ENCODE measurements around the gene FOXC2. TPM values are rescaled to one million over a fixed set of nuclear protein-coding genes. Genes with fewer than 3 reads are reported as not detected.

The FOXC2 gene
- total and polyA plus RNA-seq, 9 of the 15 experiments (the other 6 are each of a cell fraction or from before 2014, with no cell fraction given), result 0.01 to 0.11 (median 0.10) TPM; not detected in 5

DNA sequence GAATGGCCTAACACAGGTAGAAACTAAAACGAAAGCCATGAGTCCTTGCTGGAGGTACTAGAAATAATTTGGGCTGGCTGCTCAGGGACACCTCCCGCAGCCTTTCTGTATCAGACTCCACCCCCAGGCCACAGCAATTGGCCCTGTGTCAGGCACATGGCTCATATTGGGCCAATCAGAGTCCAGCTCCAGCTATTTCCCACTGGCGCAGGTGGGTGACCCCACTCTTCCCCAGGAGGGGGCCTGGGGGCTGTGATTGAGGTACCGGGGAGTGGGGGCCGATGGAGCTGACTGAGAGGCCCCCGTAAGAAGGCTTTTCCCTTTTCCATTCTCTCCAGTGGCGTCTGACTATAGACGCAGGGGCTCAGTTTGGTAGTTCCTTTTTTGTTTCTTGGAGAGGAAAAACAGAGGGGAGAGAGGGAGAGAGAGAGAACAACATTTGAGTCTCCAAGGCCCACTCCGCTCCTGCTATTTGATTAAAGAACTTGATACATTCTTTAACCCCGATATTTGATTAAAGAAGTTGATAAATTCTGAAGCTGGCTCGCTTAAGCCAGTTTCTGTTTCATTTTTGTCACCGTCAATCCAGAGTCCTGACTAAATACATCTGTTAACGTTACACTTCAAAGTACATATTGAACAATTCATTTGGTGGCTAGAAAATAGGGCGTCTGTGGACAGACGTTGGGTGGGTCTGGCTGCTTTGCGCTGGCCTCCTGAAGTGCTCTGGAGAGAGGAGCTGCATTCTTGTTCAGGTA lies 38.0 kb downstream of the FOXC2 start:
- no peaks in the 10 kb centered on the region for H3K4me1 ChIP-seq (replicated peaks in 1 of 2; ENCODE audit: control insufficient read depth in 2 of 2, insufficient read depth in 2 of 2, low read length in 2 of 2)
- ChIA-PET POLR2A (interaction anchor here (0.6 to 1.0 kb wide), 3 partner anchors 12 to 297 kb away, joined by 3 read pairs; no protein-coding TSS in a partner anchor), CTCF (ENCODE audit: low intra/inter-chr PET ratio) (no interaction called here)
- no peak for FAIRE-seq
- no peaks in the 10 kb centered on the region for H3K79me2 ChIP-seq (ENCODE audit: control insufficient read depth, insufficient read depth, low read length)
- H3K36me3 ChIP-seq (ENCODE audit: control insufficient read depth, insufficient read depth, low read length), result no peaks in the 10 kb centered on the region
- H3K9me3 ChIP-seq (replicated peaks; ENCODE audit: control insufficient read depth, insufficient read depth, low read depth, low read length), result no peaks in the 10 kb centered on the region
- no peak overlapping the region for H2AFZ ChIP-seq (ENCODE audit: low read depth, low read length)
- H3K9ac ChIP-seq (ENCODE audit: insufficient read depth in 1 of 2, low read depth in 2 of 2, low read length in 2 of 2), result no peak overlapping the region
- BruUV-seq (replicated peaks), result no TSS peak
- H3K4me3 ChIP-seq, result no peak overlapping the region
- in situ Hi-C loops (cut with MboI), result no loop called here
- TF ChIP-seq BACH1 (tag; IDR thresholded peaks at IDR 0.05) (no peak), HDAC8 (tag; IDR thresholded peaks at IDR 0.05) (no peak), SAFB2 (IDR thresholded peaks at IDR 0.05; ENCODE audit: borderline replicate concordance, low read depth, low read length, severe bottlenecking) (no peak), ATF7 (IDR thresholded peaks at IDR 0.05) (no peak), ZNF324 (CRISPR knock-in tag; IDR thresholded peaks at IDR 0.05) (no peak), RAD51 (IDR thresholded peaks at IDR 0.05; ENCODE audit: borderline replicate concordance, low read depth) (peak; percentile 22; the same call in 1 of the 2 replicates), PRPF4 (IDR thresholded peaks at IDR 0.05; ENCODE audit: insufficient read depth, low read depth, low read length, poor library complexity, severe bottlenecking) (no peak), ZNF436 (CRISPR knock-in tag; IDR thresholded peaks at IDR 0.05) (no peak), NFYB (IDR thresholded peaks at IDR 0.05; ENCODE audit: extremely low read depth, insufficient read length) (peak; percentile 48)
- TF ChIP-seq, protein P1, sequence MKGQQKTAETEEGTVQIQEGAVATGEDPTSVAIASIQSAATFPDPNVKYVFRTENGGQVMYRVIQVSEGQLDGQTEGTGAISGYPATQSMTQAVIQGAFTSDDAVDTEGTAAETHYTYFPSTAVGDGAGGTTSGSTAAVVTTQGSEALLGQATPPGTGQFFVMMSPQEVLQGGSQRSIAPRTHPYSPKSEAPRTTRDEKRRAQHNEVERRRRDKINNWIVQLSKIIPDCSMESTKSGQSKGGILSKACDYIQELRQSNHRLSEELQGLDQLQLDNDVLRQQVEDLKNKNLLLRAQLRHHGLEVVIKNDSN (CRISPR knock-in tag; IDR thresholded peaks at IDR 0.05), result peak; percentile 53; the same call in 1 of the 2 replicates
- TF ChIP-seq, protein P2, sequence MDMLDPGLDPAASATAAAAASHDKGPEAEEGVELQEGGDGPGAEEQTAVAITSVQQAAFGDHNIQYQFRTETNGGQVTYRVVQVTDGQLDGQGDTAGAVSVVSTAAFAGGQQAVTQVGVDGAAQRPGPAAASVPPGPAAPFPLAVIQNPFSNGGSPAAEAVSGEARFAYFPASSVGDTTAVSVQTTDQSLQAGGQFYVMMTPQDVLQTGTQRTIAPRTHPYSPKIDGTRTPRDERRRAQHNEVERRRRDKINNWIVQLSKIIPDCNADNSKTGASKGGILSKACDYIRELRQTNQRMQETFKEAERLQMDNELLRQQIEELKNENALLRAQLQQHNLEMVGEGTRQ (CRISPR knock-in tag; IDR thresholded peaks at IDR 0.05), result peak; percentile 73
- no peak overlapping the region; the same call in 1 of the 2 replicates for H3K4me2 ChIP-seq (ENCODE audit: insufficient read depth, low read length)
- DNase-seq (ENCODE audit: extremely low read depth in 1 of 4, low spot score in 3 of 4), result peak in 1 of 4 experiments; percentile 40
- WGBS (ENCODE audit: insufficient coverage, low coverage, missing lambda C conversion rate), result 1% methylated on average over 16 of the region's 16 CpGs
- intact Hi-C loops (cut with micrococcal nuclease), result no loop called here
- no peaks in the 10 kb centered on the region for H3K9me1 ChIP-seq (ENCODE audit: control insufficient read depth, insufficient read depth, low read length)
- no peaks in the 10 kb centered on the region for H4K20me1 ChIP-seq (replicated peaks; ENCODE audit: control insufficient read depth, insufficient read depth, low read length)
- H3K27me3 ChIP-seq (ENCODE audit: control insufficient read depth in 2 of 2, insufficient read depth in 2 of 2, low read length in 2 of 2), result peaks cover 3 to 6% of the 10 kb centered on the region in 2 experiments; a peak in 2 of 5 replicates
- H3K27ac ChIP-seq (ENCODE audit: extremely low read depth, low read depth, low read length), result no peak overlapping the region
- ATAC-seq, result peak; percentile 78
